Mesothelial cell of epicardium (in vitro differentiated cells): Measurements from ENCODE around the gene DEFB116. TPM values are rescaled to one million over a fixed set of nuclear protein-coding genes. Genes with fewer than 3 reads are reported as not detected.

ENCODE experiments used
- DNase-seq, 2 experiments: peaks; one replicate each; pipeline ENCODE4 v3.0.0; 2021; ENCODE audit warnings: low spot score in 2 of 2; ENCODE audit not compliant: unreplicated experiment in 2 of 2
- H3K27ac Mint-ChIP-seq: 2 replicates; pipeline ENCODE4 v1.8.0; 2021; ENCODE audit warnings: mixed read lengths
- H3K27me3 Mint-ChIP-seq: 2 replicates; pipeline ENCODE4 v1.8.0; 2021; ENCODE audit warnings: low read depth, mixed read lengths
- H3K36me3 Mint-ChIP-seq: 2 replicates; pipeline ENCODE4 v1.8.0; 2021; ENCODE audit warnings: mixed read lengths
- H3K4me1 Mint-ChIP-seq: 2 replicates; pipeline ENCODE4 v1.8.0; 2021; ENCODE audit warnings: mixed read lengths
- H3K4me3 Mint-ChIP-seq: 2 replicates; pipeline ENCODE4 v1.8.0; 2021; ENCODE audit warnings: mild to moderate bottlenecking, moderate library complexity, mixed read lengths
- H3K9me3 Mint-ChIP-seq: 2 replicates; pipeline ENCODE4 v1.8.0; 2021; ENCODE audit warnings: mixed read lengths
- CTCF ChIP-seq: fragments of 200-600 bp; sonication (generic); IDR thresholded peaks from one replicate; pipeline ENCODE4 v1.5.0; 2021; ENCODE audit warnings: antibody characterized with exemption; ENCODE audit not compliant: unreplicated experiment
- total RNA-seq: library from RNA; stranded (reverse); gene quantifications from 3 replicates; pipeline ENCODE4 v1.2.1, GENCODE V29; 2021

Gene DEFB116
- total RNA-seq, 1 donor from 2014 or later: not detected

GRCh38 chr20:31278178-31278577, 30.2 kb downstream of the DEFB116 start:
- Mint-ChIP-seq H3K27ac (no peak overlapping the region), H3K4me1 (no peaks in the 10 kb centered on the region), H3K36me3 (peaks cover 2% of the 10 kb centered on the region), H3K4me3 (no peak overlapping the region), H3K9me3 (peaks cover 77% of the 10 kb centered on the region), H3K27me3 (no peaks in the 10 kb centered on the region)
- no peak for TF ChIP-seq CTCF
- no peak for DNase-seq

- Mint-ChIP-seq H3K4me3 (no peak overlapping the region), H3K27me3 (no peaks in the 10 kb centered on the region), H3K27ac (no peak overlapping the region), H3K9me3 (peaks cover 73% of the 10 kb centered on the region), H3K4me1 (no peaks in the 10 kb centered on the region), H3K36me3 (peaks cover 3% of the 10 kb centered on the region)
- DNase-seq: no peak
- no peak for TF ChIP-seq CTCF
Measured at GRCh38 chr20:31274441-31274840, 33.9 kb downstream of the DEFB116 start.

GRCh38 chr20:31260326-31260932, 48.0 kb downstream of the DEFB116 start:
- TF ChIP-seq CTCF: no peak
- H3K27me3 Mint-ChIP-seq: no peaks in the 10 kb centered on the region
- no peak overlapping the region for H3K4me3 Mint-ChIP-seq
- no peaks in the 10 kb centered on the region for H3K4me1 Mint-ChIP-seq
- DNase-seq: no peak
- H3K27ac Mint-ChIP-seq: no peak overlapping the region
- no peaks in the 10 kb centered on the region for H3K36me3 Mint-ChIP-seq
- peaks cover 77% of the 10 kb centered on the region for H3K9me3 Mint-ChIP-seq

- DNase-seq: no peak
- no peaks in the 10 kb centered on the region for H3K27me3 Mint-ChIP-seq
- H3K4me3 Mint-ChIP-seq: no peak within 1 kb of the TSS
- no peak within 1 kb of the TSS for H3K27ac Mint-ChIP-seq
- no peak for TF ChIP-seq CTCF
- no peaks in the 10 kb centered on the region for H3K36me3 Mint-ChIP-seq
- H3K4me1 Mint-ChIP-seq: no peaks in the 10 kb centered on the region
- peaks cover 75% of the 10 kb centered on the region for H3K9me3 Mint-ChIP-seq
Measured at GRCh38 chr20:31257364-31257763, 51.0 kb downstream of the DEFB116 start, which contains the start of gene DEFB115. Gene DEFB115, plus strand, starts transcription at chr20:31257664. Its CDS starts 0 bp downstream, at chr20:31257664.

GRCh38 chr20:31256959-31257358, 51.4 kb downstream of the DEFB116 start:
- no peak for DNase-seq
- Mint-ChIP-seq H3K27ac (no peak overlapping the region), H3K36me3 (no peaks in the 10 kb centered on the region), H3K27me3 (no peaks in the 10 kb centered on the region), H3K4me1 (no peaks in the 10 kb centered on the region), H3K4me3 (no peak overlapping the region), H3K9me3 (peaks cover 77% of the 10 kb centered on the region)
- no peak for TF ChIP-seq CTCF

Other genes starting within 250 kb of the DEFB116 start
- gene DEFB115, start 50.9 kb downstream of the DEFB116 start, total RNA-seq: not detected in 3 replicates
- gene DEFB118, start 60.0 kb upstream of the DEFB116 start, total RNA-seq: not detected in 3 replicates
- not detected in 3 replicates for gene DEFB119, start 82.0 kb upstream of the DEFB116 start, total RNA-seq
- gene DEFB121, start 97.6 kb upstream of the DEFB116 start, total RNA-seq: not detected in 3 replicates
- gene DEFB123, start 132.0 kb upstream of the DEFB116 start, total RNA-seq: not detected in 3 replicates
- not detected in 3 replicates for gene DEFB124, start 166.5 kb upstream of the DEFB116 start, total RNA-seq
- not detected in 3 replicates for gene REM1, start 166.7 kb upstream of the DEFB116 start, total RNA-seq
- 140 to 143 TPM (median 140 TPM) in 3 replicates for gene HM13, start 205.9 kb upstream of the DEFB116 start, total RNA-seq